K562 (cell line): Measurements from ENCODE around the gene HPS3. TPM values are rescaled to one million over a fixed set of nuclear protein-coding genes. Genes with fewer than 3 reads are reported as not detected.

Source experiments
- ATAC-seq: fragments of 200-7000 bp; cut with Tn5 transposase; 3 replicates; pipeline ENCODE4 v1.9.1; 2020; ENCODE audit warnings: moderate library complexity
- BruUV-seq: library from RNA; stranded (reverse); fragments of 400-500 nt; replicated peaks from 2 replicates; lab custom pipeline; 2021; lab: Mats Ljungman, UMichigan
- CTCF ChIA-PET: fragments of 300-600 bp; formaldehyde crosslinking; extraction: SDS; loops from one replicate; lab custom pipeline; 2021; ENCODE audit warnings: low intra/inter-chr PET ratio; lab: Yijun Ruan, JAX
- POLR2A ChIA-PET: fragments of 300-600, 350-650 bp; sonication (Branson Sonifier 250); formaldehyde crosslinking; extraction: SDS; loops from one replicate; lab custom pipeline; 2021; ENCODE audit warnings: antibody characterized with exemption, inconsistent platforms; lab: Yijun Ruan, JAX
- DNase-seq, 4 experiments: peaks; one replicate each; pipeline versions ENCODE4 v3.0.0 to v3.0.0-alpha.2; 2011 to 2018; ENCODE audit warnings: low spot score in 3 of 4, mixed read lengths in 3 of 4; ENCODE audit errors: extremely low read depth in 1 of 4
- FAIRE-seq: peaks from 2 replicates; lab custom pipeline; 2011; peaks lifted over from hg19 to GRCh38; lab: Jason Lieb, UNC
- H2AFZ ChIP-seq: 2 replicates; pipeline ENCODE4 v1.6.0; 2011; ENCODE audit warnings: low read depth, low read length, control low read depth, inconsistent platforms
- H3K27ac ChIP-seq: fragments of 200-600 bp; 3 replicates; pipeline ENCODE4 v1.8.0; 2011; ENCODE audit warnings: low read depth, mild to moderate bottlenecking, control low read depth, inconsistent platforms, low read length, moderate library complexity, mixed read lengths; ENCODE audit errors: extremely low read depth
- H3K27me3 ChIP-seq, 2 experiments: fragments of 300-600 bp in 1 of 2; 2 replicates in 1 of 2; 3 replicates in 1 of 2; pipeline versions ENCODE4 v1.6.0 to v1.8.0; 2011; ENCODE audit warnings: inconsistent platforms in 2 of 2, low read length in 2 of 2, mild to moderate bottlenecking in 1 of 2, mixed read lengths in 1 of 2, moderate library complexity in 1 of 2; ENCODE audit not compliant: control insufficient read depth in 2 of 2, insufficient read depth in 2 of 2
- H3K36me3 ChIP-seq: fragments of 300-600 bp; 3 replicates; pipeline ENCODE4 v1.8.0; 2011; ENCODE audit warnings: mild to moderate bottlenecking, low read length, inconsistent platforms; ENCODE audit not compliant: control insufficient read depth, insufficient read depth
- H3K4me1 ChIP-seq, 2 experiments: fragments of 200-600 bp in 1 of 2; replicated peaks in 1 of 2; 2 replicates in 1 of 2; 3 replicates in 1 of 2; pipeline versions ENCODE4 v1.5.1 to v1.8.0; 2011; ENCODE audit warnings: inconsistent platforms in 2 of 2, low read length in 2 of 2, mild to moderate bottlenecking in 1 of 2, mixed read lengths in 1 of 2, moderate library complexity in 1 of 2; ENCODE audit not compliant: control insufficient read depth in 2 of 2, insufficient read depth in 2 of 2
- H3K4me2 ChIP-seq: 2 replicates; pipeline ENCODE4 v1.6.1; 2011; ENCODE audit warnings: low read length, control low read depth, inconsistent platforms, mixed read lengths; ENCODE audit not compliant: insufficient read depth
- H3K4me3 ChIP-seq: fragments of 200-600 bp; sonication (generic), shearing (Covaris generic); 2 replicates; pipeline ENCODE4 v1.5.1; 2016; ENCODE audit warnings: control low read depth, inconsistent platforms
- H3K79me2 ChIP-seq: fragments of 200-600 bp; 3 replicates; pipeline ENCODE4 v1.8.0; 2011; ENCODE audit warnings: low read length, inconsistent platforms; ENCODE audit not compliant: control insufficient read depth, insufficient read depth
- H3K9ac ChIP-seq, 2 experiments: 2 replicates each; pipeline versions ENCODE4 v1.6.0 to v1.6.1; 2011; ENCODE audit warnings: low read depth in 2 of 2, low read length in 2 of 2, control low read depth in 1 of 2, inconsistent platforms in 1 of 2, mild to moderate bottlenecking in 1 of 2, mixed read lengths in 1 of 2; ENCODE audit not compliant: insufficient read depth in 1 of 2
- H3K9me1 ChIP-seq: one replicate; pipeline ENCODE4 v1.6.0; 2011; ENCODE audit warnings: inconsistent platforms, mild to moderate bottlenecking, low read length, moderate library complexity; ENCODE audit not compliant: control insufficient read depth, insufficient read depth
- H3K9me3 ChIP-seq: replicated peaks from 2 replicates; pipeline ENCODE4 v1.5.1; 2011; ENCODE audit warnings: low read depth, low read length, inconsistent platforms; ENCODE audit not compliant: control insufficient read depth, insufficient read depth
- H4K20me1 ChIP-seq: replicated peaks from 2 replicates; pipeline ENCODE4 v1.6.1; 2011; ENCODE audit warnings: low read length, inconsistent platforms, mixed read lengths; ENCODE audit not compliant: control insufficient read depth, insufficient read depth
- FOXM1 ChIP-seq, 2 experiments: fragments of 450-650 bp in 1 of 2; sonication (generic) in 1 of 2; formaldehyde crosslinking in 1 of 2; IDR thresholded peaks; 2 replicates each; pipeline versions ENCODE4 v1.6.1 to v1.9.0; 2017 to 2022; ENCODE audit warnings: low read depth in 2 of 2, mild to moderate bottlenecking in 2 of 2, missing genetic modification reagents in 1 of 2, moderate library complexity in 1 of 2
- SIRT6 ChIP-seq: IDR thresholded peaks from one replicate; pipeline ENCODE4 v1.6.1; 2012; ENCODE audit warnings: low read depth, mild to moderate bottlenecking, control low read depth, inconsistent platforms, low read length, moderate library complexity
- SPI1 ChIP-seq: IDR thresholded peaks from 2 replicates; pipeline ENCODE4 v1.6.1; 2011; ENCODE audit warnings: low read depth, low read length, control low read depth, borderline replicate concordance
- STAT5B ChIP-seq: fragments of 250-450 bp; sonication (Bioruptor Pico); IDR thresholded peaks from 2 replicates; pipeline ENCODE4 v1.8.0; 2021; ENCODE audit warnings: mild to moderate bottlenecking, inconsistent platforms
- TCF7 ChIP-seq: sonication (generic); IDR thresholded peaks from 2 replicates; pipeline ENCODE4 v1.6.1; 2016; ENCODE audit warnings: antibody characterized with exemption, borderline replicate concordance
- ZNF253 ChIP-seq: fragments of 250-450 bp; sonication (Bioruptor Pico); conservative IDR thresholded peaks from 2 replicates; pipeline ENCODE4 v1.6.1; 2021; ENCODE audit warnings: mild to moderate bottlenecking
- ZNF589 ChIP-seq: fragments of 200-800 bp; sonication (Bioruptor generic); IDR thresholded peaks from 2 replicates; pipeline ENCODE4 v1.6.1; 2016; ENCODE audit warnings: low read depth, missing genetic modification characterization, missing compliant biosample characterization
- ZNF695 ChIP-seq: fragments of 450-650 bp; formaldehyde crosslinking; IDR thresholded peaks from 2 replicates; pipeline ENCODE4 v1.4.0; 2020; ENCODE audit warnings: mild to moderate bottlenecking, moderate library complexity
- ZNF696 ChIP-seq: fragments of 250-450 bp; sonication (Bioruptor Pico); conservative IDR thresholded peaks from 2 replicates; pipeline ENCODE4 v1.4.0; 2020; ENCODE audit warnings: mild to moderate bottlenecking, moderate library complexity
- WGBS: fragments of 100-300 bp; shearing (Covaris generic); methylation state at CpG from one replicate; pipeline ENCODE4 v1.1.6; 2016; ENCODE audit warnings: low coverage, mixed read lengths; ENCODE audit not compliant: insufficient coverage; ENCODE audit errors: missing lambda C conversion rate; 5-methylcytosine and 5-hydroxymethylcytosine counted together
- in situ Hi-C: fragments of 300-500 bp; cut with MboI; formaldehyde crosslinking; loops from 4 replicates; pipeline ENCODE4 v1.15.0; 2018; ENCODE audit warnings: inconsistent platforms, mixed read lengths
- intact Hi-C: fragments of 100-400 bp; cut with micrococcal nuclease; formaldehyde crosslinking; loops from 2 replicates; pipeline ENCODE4 v1.14.2; 2022
- polyA plus RNA-seq, 8 experiments: library from polyadenylated mRNA; depleted of rRNA in 4 of 8; stranded (reverse) in 5 of 8; unstranded in 3 of 8; fragments of >200 nt; fragmentation: Nextera tagmentation in 2 of 8; fragmentation: Illumina TruSeq in 1 of 8; extraction: Ambion mirVana in 2 of 8; extraction: Trizol in 1 of 8; gene quantifications; 2 replicates each; pipeline versions ENCODE4 v1.2.1 to v1.2.3, GENCODE V29; 2011 to 2014; ENCODE audit warnings: inconsistent platforms in 1 of 8, missing spikeins in 1 of 8
- total RNA-seq, 7 experiments: library from RNA; depleted of rRNA in 6 of 7; stranded (reverse); fragments of >200 nt in 6 of 7; fragmentation: Illumina TruSeq in 2 of 7; extraction: Trizol in 2 of 7; gene quantifications; 2 replicates each; pipeline versions ENCODE4 v1.2.1 to v1.2.3, GENCODE V29; 2011 to 2021; ENCODE audit warnings: low replicate concordance in 1 of 7
- TF ChIP-seq, protein P1 (sequence below): fragments of 450-650 bp; formaldehyde crosslinking; IDR thresholded peaks from 2 replicates; pipeline ENCODE4 v1.4.0; 2020; ENCODE audit warnings: mild to moderate bottlenecking, mixed read lengths
- TF ChIP-seq, protein P2 (sequence below): sonication (generic); formaldehyde crosslinking; IDR thresholded peaks from 2 replicates; pipeline ENCODE4 v1.8.0; 2022; ENCODE audit warnings: missing genetic modification reagents, mild to moderate bottlenecking, borderline replicate concordance
- TF ChIP-seq, protein P3 (sequence below), 2 experiments: fragments of 450-650 bp in 1 of 2; IDR thresholded peaks; 2 replicates each; pipeline ENCODE4 v1.6.1; 2011 to 2017; ENCODE audit warnings: low read depth in 2 of 2, antibody characterized with exemption in 1 of 2, borderline replicate concordance in 1 of 2, low read length in 1 of 2, mild to moderate bottlenecking in 1 of 2, mixed read lengths in 1 of 2; ENCODE audit not compliant: control insufficient read depth in 1 of 2
- TF ChIP-seq, protein P4 (sequence below): fragments of 250-450 bp; sonication (Bioruptor Pico); IDR thresholded peaks from 2 replicates; pipeline ENCODE4 v1.8.0; 2022; ENCODE audit warnings: moderate library complexity, mild to moderate bottlenecking, inconsistent platforms

Gene HPS3
- total and polyA plus RNA-seq, 9 of the 15 experiments (the other 6 are each of a cell fraction or from before 2014, with no cell fraction given), result 1.2 to 11.3 (median 7.6) TPM

DNA sequence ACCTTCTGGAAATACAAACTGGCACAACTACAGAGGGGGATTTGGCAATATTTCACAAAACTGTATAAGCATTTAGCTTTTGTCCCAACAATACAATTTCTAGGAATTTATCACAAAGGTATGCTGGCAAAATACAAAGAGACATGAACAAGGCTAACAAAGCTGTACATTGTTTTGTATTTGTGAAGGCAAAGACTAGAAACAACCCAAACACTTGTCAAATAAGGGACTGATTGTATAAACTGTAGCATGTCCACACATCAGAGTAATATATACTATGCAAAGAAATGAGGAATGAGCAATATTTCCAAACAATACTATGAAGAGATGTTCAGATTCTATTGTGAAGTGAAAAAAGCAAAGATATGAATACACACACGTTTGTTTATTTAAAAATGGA, 65.8 kb downstream of the HPS3 start:
- ATAC-seq (no peak), FAIRE-seq (no peak), DNase-seq (no peak)
- CTCF ChIA-PET, result no interaction called here
- Histone ChIP-seq H3K36me3 (no peaks in the 10 kb centered on the region), H3K79me2 (no peaks in the 10 kb centered on the region), H3K9ac (no peak overlapping the region), H3K9me1 (no peaks in the 10 kb centered on the region), H3K27ac (no peak overlapping the region), H3K4me1 (no peaks in the 10 kb centered on the region; a peak in 1 of 5 replicates), H4K20me1 (no peaks in the 10 kb centered on the region), H3K4me3 (no peak overlapping the region), H3K4me2 (no peak overlapping the region), H3K9me3 (no peaks in the 10 kb centered on the region), H3K27me3 (peaks cover 3 to 8% of the 10 kb centered on the region in 2 experiments; a peak in 2 of 5 replicates), H2AFZ (no peak overlapping the region)
- WGBS, result 7% methylated on average over 1 of the region's 1 CpG
- no TSS peak for BruUV-seq
- intact Hi-C loops, result no loop called here
- POLR2A ChIA-PET, result interaction anchor here (0.6 kb wide), 1 partner anchor 26 kb away, joined by 3 read pairs; no protein-coding TSS in a partner anchor
- in situ Hi-C loops, result no loop called here
- TF ChIP-seq SPI1, result no peak
- no peak for TF ChIP-seq FOXM1 (IDR thresholded peaks at IDR 0.05; ENCODE audit: low read depth)
- TF ChIP-seq FOXM1 (CRISPR knock-in tag; IDR thresholded peaks at IDR 0.05; ENCODE audit: low read depth), result no peak
- TF ChIP-seq STAT5B (CRISPR knock-in tag), result no peak
- TF ChIP-seq ZNF589 (CRISPR knock-in tag), result no peak
- TF ChIP-seq SIRT6, result no peak
- TF ChIP-seq, protein P1, sequence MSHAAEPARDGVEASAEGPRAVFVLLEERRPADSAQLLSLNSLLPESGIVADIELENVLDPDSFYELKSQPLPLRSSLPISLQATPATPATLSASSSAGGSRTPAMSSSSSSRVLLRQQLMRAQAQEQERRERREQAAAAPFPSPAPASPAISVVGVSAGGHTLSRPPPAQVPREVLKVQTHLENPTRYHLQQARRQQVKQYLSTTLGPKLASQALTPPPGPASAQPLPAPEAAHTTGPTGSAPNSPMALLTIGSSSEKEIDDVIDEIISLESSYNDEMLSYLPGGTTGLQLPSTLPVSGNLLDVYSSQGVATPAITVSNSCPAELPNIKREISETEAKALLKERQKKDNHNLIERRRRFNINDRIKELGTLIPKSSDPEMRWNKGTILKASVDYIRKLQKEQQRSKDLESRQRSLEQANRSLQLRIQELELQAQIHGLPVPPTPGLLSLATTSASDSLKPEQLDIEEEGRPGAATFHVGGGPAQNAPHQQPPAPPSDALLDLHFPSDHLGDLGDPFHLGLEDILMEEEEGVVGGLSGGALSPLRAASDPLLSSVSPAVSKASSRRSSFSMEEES (CRISPR knock-in tag), result no peak
- no peak for TF ChIP-seq TCF7
- TF ChIP-seq ZNF253 (CRISPR knock-in tag), result no peak
- TF ChIP-seq, protein P2, sequence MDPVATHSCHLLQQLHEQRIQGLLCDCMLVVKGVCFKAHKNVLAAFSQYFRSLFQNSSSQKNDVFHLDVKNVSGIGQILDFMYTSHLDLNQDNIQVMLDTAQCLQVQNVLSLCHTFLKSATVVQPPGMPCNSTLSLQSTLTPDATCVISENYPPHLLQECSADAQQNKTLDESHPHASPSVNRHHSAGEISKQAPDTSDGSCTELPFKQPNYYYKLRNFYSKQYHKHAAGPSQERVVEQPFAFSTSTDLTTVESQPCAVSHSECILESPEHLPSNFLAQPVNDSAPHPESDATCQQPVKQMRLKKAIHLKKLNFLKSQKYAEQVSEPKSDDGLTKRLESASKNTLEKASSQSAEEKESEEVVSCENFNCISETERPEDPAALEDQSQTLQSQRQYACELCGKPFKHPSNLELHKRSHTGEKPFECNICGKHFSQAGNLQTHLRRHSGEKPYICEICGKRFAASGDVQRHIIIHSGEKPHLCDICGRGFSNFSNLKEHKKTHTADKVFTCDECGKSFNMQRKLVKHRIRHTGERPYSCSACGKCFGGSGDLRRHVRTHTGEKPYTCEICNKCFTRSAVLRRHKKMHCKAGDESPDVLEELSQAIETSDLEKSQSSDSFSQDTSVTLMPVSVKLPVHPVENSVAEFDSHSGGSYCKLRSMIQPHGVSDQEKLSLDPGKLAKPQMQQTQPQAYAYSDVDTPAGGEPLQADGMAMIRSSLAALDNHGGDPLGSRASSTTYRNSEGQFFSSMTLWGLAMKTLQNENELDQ, result no peak
- TF ChIP-seq, protein P3, sequence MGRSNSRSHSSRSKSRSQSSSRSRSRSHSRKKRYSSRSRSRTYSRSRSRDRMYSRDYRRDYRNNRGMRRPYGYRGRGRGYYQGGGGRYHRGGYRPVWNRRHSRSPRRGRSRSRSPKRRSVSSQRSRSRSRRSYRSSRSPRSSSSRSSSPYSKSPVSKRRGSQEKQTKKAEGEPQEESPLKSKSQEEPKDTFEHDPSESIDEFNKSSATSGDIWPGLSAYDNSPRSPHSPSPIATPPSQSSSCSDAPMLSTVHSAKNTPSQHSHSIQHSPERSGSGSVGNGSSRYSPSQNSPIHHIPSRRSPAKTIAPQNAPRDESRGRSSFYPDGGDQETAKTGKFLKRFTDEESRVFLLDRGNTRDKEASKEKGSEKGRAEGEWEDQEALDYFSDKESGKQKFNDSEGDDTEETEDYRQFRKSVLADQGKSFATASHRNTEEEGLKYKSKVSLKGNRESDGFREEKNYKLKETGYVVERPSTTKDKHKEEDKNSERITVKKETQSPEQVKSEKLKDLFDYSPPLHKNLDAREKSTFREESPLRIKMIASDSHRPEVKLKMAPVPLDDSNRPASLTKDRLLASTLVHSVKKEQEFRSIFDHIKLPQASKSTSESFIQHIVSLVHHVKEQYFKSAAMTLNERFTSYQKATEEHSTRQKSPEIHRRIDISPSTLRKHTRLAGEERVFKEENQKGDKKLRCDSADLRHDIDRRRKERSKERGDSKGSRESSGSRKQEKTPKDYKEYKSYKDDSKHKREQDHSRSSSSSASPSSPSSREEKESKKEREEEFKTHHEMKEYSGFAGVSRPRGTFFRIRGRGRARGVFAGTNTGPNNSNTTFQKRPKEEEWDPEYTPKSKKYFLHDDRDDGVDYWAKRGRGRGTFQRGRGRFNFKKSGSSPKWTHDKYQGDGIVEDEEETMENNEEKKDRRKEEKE (IDR thresholded peaks at IDR 0.05; ENCODE audit: borderline replicate concordance in 1 of 2, control insufficient read depth in 1 of 2, low read depth in 2 of 2, low read length in 1 of 2), result no peak
- no peak for TF ChIP-seq ZNF696 (CRISPR knock-in tag)
- no peak for TF ChIP-seq ZNF695 (CRISPR knock-in tag)
- TF ChIP-seq, protein P4, sequence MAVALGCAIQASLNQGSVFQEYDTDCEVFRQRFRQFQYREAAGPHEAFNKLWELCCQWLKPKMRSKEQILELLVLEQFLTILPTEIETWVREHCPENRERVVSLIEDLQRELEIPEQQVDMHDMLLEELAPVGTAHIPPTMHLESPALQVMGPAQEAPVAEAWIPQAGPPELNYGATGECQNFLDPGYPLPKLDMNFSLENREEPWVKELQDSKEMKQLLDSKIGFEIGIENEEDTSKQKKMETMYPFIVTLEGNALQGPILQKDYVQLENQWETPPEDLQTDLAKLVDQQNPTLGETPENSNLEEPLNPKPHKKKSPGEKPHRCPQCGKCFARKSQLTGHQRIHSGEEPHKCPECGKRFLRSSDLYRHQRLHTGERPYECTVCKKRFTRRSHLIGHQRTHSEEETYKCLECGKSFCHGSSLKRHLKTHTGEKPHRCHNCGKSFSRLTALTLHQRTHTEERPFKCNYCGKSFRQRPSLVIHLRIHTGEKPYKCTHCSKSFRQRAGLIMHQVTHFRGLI (CRISPR knock-in tag), result no peak
